ENCODE results near the gene TAS2R8. TPM values are rescaled to one million over a fixed set of nuclear protein-coding genes. Genes with fewer than 3 reads are reported as not detected.

Gene TAS2R8
- total RNA-seq, 1 donor from 2014 or later: not detected

Other genes starting within 250 kb of the TAS2R8 start
- 16.7 TPM for gene MAGOHB, start 193.7 kb downstream of the TAS2R8 start, total RNA-seq
- 5.7 TPM for gene STYK1, start 133.2 kb downstream of the TAS2R8 start, total RNA-seq
- gene YBX3, start 84.0 kb downstream of the TAS2R8 start, total RNA-seq: 394 TPM
- gene TAS2R7, start 4.7 kb downstream of the TAS2R8 start, total RNA-seq: not detected
- gene TAS2R9, start 2.9 kb upstream of the TAS2R8 start, total RNA-seq: not detected
- 0.16 TPM for gene TAS2R10, start 19.1 kb upstream of the TAS2R8 start, total RNA-seq
- gene PRR4, start 42.2 kb upstream of the TAS2R8 start, total RNA-seq: 0.64 TPM
- gene PRH1, start 77.0 kb upstream of the TAS2R8 start, total RNA-seq: 7.5 TPM
- 0.44 TPM for gene TAS2R13, start 102.3 kb upstream of the TAS2R8 start, total RNA-seq
- not detected for gene PRH2, start 122.0 kb upstream of the TAS2R8 start, total RNA-seq
- 0.80 TPM for gene TAS2R14, start 132.0 kb upstream of the TAS2R8 start, total RNA-seq
- 0.68 TPM for gene TAS2R50, start 179.6 kb upstream of the TAS2R8 start, total RNA-seq
- 0.96 TPM for gene TAS2R20, start 191.0 kb upstream of the TAS2R8 start, total RNA-seq
- 1.2 TPM for gene TAS2R19, start 215.3 kb upstream of the TAS2R8 start, total RNA-seq
- gene TAS2R31, start 224.1 kb upstream of the TAS2R8 start, total RNA-seq: 0.92 TPM